ENCODE data around the gene ZCCHC18. TPM values are rescaled to one million over a fixed set of nuclear protein-coding genes. Genes with fewer than 3 reads are reported as not detected.
"Not testable (repeated sequence)": the region's sequence is repeated elsewhere in the genome, so short reads cannot be mapped to it uniquely, and the experiment has no call there.

The ZCCHC18 gene
- total RNA-seq, 1 experiment from 2014 or later, result 5.8 TPM

DNA sequence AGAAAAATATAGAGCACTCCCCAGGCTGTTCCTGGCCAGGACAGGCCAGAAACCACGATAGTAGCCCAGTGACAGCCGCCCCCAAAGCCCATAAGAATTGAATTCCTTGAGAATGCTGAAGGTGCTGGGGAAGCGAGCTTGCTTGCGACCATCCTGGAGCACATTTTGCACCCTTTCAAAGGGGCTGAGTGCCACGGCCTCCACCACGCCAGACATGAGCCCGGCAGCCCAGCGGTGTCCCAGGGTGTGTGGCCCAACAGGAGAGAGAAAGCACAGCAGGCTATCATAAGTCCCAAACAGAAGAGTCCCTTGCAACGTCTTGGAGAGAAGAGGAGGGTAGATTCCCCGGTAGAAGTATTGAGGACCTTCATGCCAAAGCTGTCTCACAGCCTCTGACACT is 7.6 kb upstream of the ZCCHC18 start:
- no peaks in the 10 kb centered on the region for H4K20me1 ChIP-seq (ENCODE audit: low read length)
- H2AFZ ChIP-seq (ENCODE audit: low read length), result no peak overlapping the region
- intact Hi-C loops (cut with micrococcal nuclease), result no loop called here
- H3K9me3 ChIP-seq (ENCODE audit: low read length), result no peaks in the 10 kb centered on the region
- H3K4me2 ChIP-seq (ENCODE audit: low read length), result no peak overlapping the region
- H3K4me3 ChIP-seq (ENCODE audit: low read length), result no peak overlapping the region
- H3K9me2 ChIP-seq (replicated peaks; ENCODE audit: low read length), result no peaks in the 10 kb centered on the region
- H3K27ac ChIP-seq (ENCODE audit: low read length), result no peak overlapping the region
- no TSS peak for BruUV-seq (replicated peaks)
- POLR2A ChIA-PET (ENCODE audit: unreplicated experiment), result no interaction called here
- no peaks in the 10 kb centered on the region for H3F3A ChIP-seq (ENCODE audit: low read length, unreplicated experiment)
- H3K36me3 ChIP-seq (ENCODE audit: low read depth, low read length), result no peaks in the 10 kb centered on the region
- no peak for ATAC-seq
- no peaks in the 10 kb centered on the region for H3K79me2 ChIP-seq (ENCODE audit: low read length)
- CTCF ChIA-PET, result no interaction called here
- TF ChIP-seq EZH2phosphoT487 (IDR thresholded peaks at IDR 0.05; ENCODE audit: borderline replicate concordance, low read length), result no peak
- TF ChIP-seq, protein P1, sequence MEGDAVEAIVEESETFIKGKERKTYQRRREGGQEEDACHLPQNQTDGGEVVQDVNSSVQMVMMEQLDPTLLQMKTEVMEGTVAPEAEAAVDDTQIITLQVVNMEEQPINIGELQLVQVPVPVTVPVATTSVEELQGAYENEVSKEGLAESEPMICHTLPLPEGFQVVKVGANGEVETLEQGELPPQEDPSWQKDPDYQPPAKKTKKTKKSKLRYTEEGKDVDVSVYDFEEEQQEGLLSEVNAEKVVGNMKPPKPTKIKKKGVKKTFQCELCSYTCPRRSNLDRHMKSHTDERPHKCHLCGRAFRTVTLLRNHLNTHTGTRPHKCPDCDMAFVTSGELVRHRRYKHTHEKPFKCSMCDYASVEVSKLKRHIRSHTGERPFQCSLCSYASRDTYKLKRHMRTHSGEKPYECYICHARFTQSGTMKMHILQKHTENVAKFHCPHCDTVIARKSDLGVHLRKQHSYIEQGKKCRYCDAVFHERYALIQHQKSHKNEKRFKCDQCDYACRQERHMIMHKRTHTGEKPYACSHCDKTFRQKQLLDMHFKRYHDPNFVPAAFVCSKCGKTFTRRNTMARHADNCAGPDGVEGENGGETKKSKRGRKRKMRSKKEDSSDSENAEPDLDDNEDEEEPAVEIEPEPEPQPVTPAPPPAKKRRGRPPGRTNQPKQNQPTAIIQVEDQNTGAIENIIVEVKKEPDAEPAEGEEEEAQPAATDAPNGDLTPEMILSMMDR (conservative IDR thresholded peaks at IDR 0.05; ENCODE audit: low read depth, low read length), result no peak
- no peak for TF ChIP-seq EZH2 (IDR thresholded peaks at IDR 0.05; ENCODE audit: low read length, unreplicated experiment)
- H3K9ac ChIP-seq (ENCODE audit: low read length), result no peak overlapping the region
- DNase-seq, result no peak
- peaks cover 17% of the 10 kb centered on the region for H3K27me3 ChIP-seq (ENCODE audit: low read length)
- no peaks in the 10 kb centered on the region for H3K4me1 ChIP-seq (ENCODE audit: insufficient read depth, low read length)

GRCh38 chrX:104105330-104106262 is 6.7 kb upstream of the ZCCHC18 start:
- Histone ChIP-seq H4K20me1 (ENCODE audit: low read length) (no peaks in the 10 kb centered on the region), H3K9ac (ENCODE audit: low read length) (no peak overlapping the region), H2AFZ (ENCODE audit: low read length) (no peak overlapping the region), H3F3A (ENCODE audit: low read length, unreplicated experiment) (no peaks in the 10 kb centered on the region), H3K4me1 (ENCODE audit: insufficient read depth, low read length) (no peaks in the 10 kb centered on the region), H3K27ac (ENCODE audit: low read length) (no peak overlapping the region), H3K79me2 (ENCODE audit: low read length) (no peaks in the 10 kb centered on the region), H3K9me3 (ENCODE audit: low read length) (no peaks in the 10 kb centered on the region), H3K36me3 (ENCODE audit: low read depth, low read length) (no peaks in the 10 kb centered on the region), H3K4me2 (ENCODE audit: low read length) (no peak overlapping the region), H3K4me3 (ENCODE audit: low read length) (no peak overlapping the region), H3K9me2 (replicated peaks; ENCODE audit: low read length) (no peaks in the 10 kb centered on the region), H3K27me3 (ENCODE audit: low read length) (peaks cover 16% of the 10 kb centered on the region)
- no TSS peak for BruUV-seq (replicated peaks)
- CTCF ChIA-PET, result no interaction called here
- intact Hi-C loops (cut with micrococcal nuclease), result no loop called here
- no peak for TF ChIP-seq EZH2phosphoT487 (IDR thresholded peaks at IDR 0.05; ENCODE audit: borderline replicate concordance, low read length)
- TF ChIP-seq, protein P1 (conservative IDR thresholded peaks at IDR 0.05; ENCODE audit: low read depth, low read length), result no peak
- no peak for TF ChIP-seq EZH2 (IDR thresholded peaks at IDR 0.05; ENCODE audit: low read length, unreplicated experiment)
- DNase-seq (no peak), ATAC-seq (no peak)
- POLR2A ChIA-PET (ENCODE audit: unreplicated experiment), result no interaction called here

GRCh38 chrX:104108955-104109354 is 3.4 kb upstream of the ZCCHC18 start:
- H3K79me2 ChIP-seq (ENCODE audit: low read length), result no peaks in the 10 kb centered on the region
- no peak overlapping the region for H3K4me2 ChIP-seq (ENCODE audit: low read length)
- peaks cover 7% of the 10 kb centered on the region for H3K27me3 ChIP-seq (ENCODE audit: low read length)
- no peak overlapping the region for H3K9ac ChIP-seq (ENCODE audit: low read length)
- H3K4me1 ChIP-seq (ENCODE audit: insufficient read depth, low read length), result no peaks in the 10 kb centered on the region; the same call in 1 of the 2 replicates
- TF ChIP-seq, protein P1 (conservative IDR thresholded peaks at IDR 0.05; ENCODE audit: low read depth, low read length), result no peak
- TF ChIP-seq EZH2phosphoT487 (IDR thresholded peaks at IDR 0.05; ENCODE audit: borderline replicate concordance, low read length) (no peak), EZH2 (IDR thresholded peaks at IDR 0.05; ENCODE audit: low read length, unreplicated experiment) (no peak)
- no peaks in the 10 kb centered on the region for H3K36me3 ChIP-seq (ENCODE audit: low read depth, low read length)
- H2AFZ ChIP-seq (ENCODE audit: low read length), result no peak overlapping the region
- H3K4me3 ChIP-seq (ENCODE audit: low read length), result no peak overlapping the region
- CTCF ChIA-PET, result no interaction called here
- no TSS peak for BruUV-seq (replicated peaks)
- no peaks in the 10 kb centered on the region for H3K9me3 ChIP-seq (ENCODE audit: low read length)
- no peak overlapping the region for H3K27ac ChIP-seq (ENCODE audit: low read length)
- no peaks in the 10 kb centered on the region for H4K20me1 ChIP-seq (ENCODE audit: low read length)
- no peak for DNase-seq
- H3F3A ChIP-seq (ENCODE audit: low read length, unreplicated experiment), result no peaks in the 10 kb centered on the region
- POLR2A ChIA-PET (ENCODE audit: unreplicated experiment), result no interaction called here
- intact Hi-C loops (cut with micrococcal nuclease), result no loop called here
- no peaks in the 10 kb centered on the region for H3K9me2 ChIP-seq (replicated peaks; ENCODE audit: low read length)
- no peak for ATAC-seq

DNA sequence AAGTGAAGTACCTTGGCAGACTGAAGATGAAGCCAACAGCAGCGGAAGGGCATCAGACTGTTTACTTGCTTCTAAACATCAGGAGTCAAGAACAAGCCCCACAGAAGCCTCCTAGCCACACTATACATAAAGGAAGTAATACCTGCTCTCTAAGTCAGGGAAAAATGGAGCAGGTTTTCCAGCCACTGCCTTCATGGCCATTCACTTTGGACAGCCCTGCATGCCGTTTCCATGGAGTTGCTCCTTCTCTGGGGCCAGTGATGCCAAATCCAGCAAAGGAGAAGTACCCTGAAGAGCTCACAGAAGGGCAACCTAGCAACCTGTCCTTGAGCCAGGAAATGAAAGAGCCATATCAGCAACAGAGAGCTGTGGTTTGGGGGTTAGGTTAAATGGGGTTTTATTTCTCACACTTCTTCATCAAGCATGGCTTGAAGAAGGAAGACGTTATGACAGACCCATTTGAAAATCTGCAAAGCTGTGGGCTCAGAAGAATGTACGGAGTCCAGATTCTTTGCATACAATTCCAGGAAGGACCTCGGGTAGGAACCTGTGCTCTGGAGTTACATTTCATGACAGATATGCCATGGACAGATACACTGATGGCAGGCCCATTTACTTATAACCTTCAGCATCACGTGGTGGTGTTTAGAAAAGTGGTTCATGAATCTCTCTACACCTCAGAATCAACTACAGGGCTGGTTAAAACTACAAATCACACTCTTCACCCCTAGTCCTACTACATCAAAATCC is 1.7 kb upstream of the ZCCHC18 start:
- ATAC-seq; H2AFZ ChIP-seq (ENCODE audit: low read length); H3K79me2 ChIP-seq (ENCODE audit: low read length); H3F3A ChIP-seq (ENCODE audit: low read length, unreplicated experiment); H4K20me1 ChIP-seq (ENCODE audit: low read length); H3K27ac ChIP-seq (ENCODE audit: low read length); DNase-seq; H3K4me2 ChIP-seq (ENCODE audit: low read length); H3K4me3 ChIP-seq (ENCODE audit: low read length); intact Hi-C loops (cut with micrococcal nuclease); H3K36me3 ChIP-seq (ENCODE audit: low read depth, low read length); H3K4me1 ChIP-seq (ENCODE audit: insufficient read depth, low read length); H3K9ac ChIP-seq (ENCODE audit: low read length); H3K9me2 ChIP-seq (replicated peaks; ENCODE audit: low read length); H3K9me3 ChIP-seq (ENCODE audit: low read length); POLR2A ChIA-PET (ENCODE audit: unreplicated experiment); H3K27me3 ChIP-seq (ENCODE audit: low read length); BruUV-seq (replicated peaks): not testable (repeated sequence)
- CTCF ChIA-PET, result interaction anchor here (0.6 kb wide), 1 partner anchor 585 kb away, joined by 3 read pairs; no protein-coding TSS in a partner anchor

Data from PC-3 (cell line).